GM23338 (cell line): ENCODE data around the gene IGLL5. TPM values are rescaled to one million over a fixed set of nuclear protein-coding genes. Genes with fewer than 3 reads are reported as not detected.

Experiments
- ATAC-seq: fragments of 200-7000 bp; cut with Tn5 transposase; 3 replicates; pipeline ENCODE4 v1.9.1; 2020
- DNase-seq: peaks from one replicate; pipeline ENCODE4 v3.0.0-alpha.2; 2015; ENCODE audit warnings: low spot score
- H2AFZ ChIP-seq: fragments of 200-600 bp; sonication (generic); 2 replicates; pipeline ENCODE4 v1.8.0; 2016; ENCODE audit warnings: antibody characterized with exemption, mild to moderate bottlenecking, moderate library complexity
- H3F3A ChIP-seq: fragments of 200-600 bp; sonication (generic); replicated peaks from 2 replicates; pipeline ENCODE4 v1.8.0; 2017; ENCODE audit warnings: antibody characterized with exemption, mixed run types, low read depth
- H3K27ac ChIP-seq: fragments of 200-600 bp; sonication (generic); 2 replicates; pipeline ENCODE4 v1.6.1; 2016; ENCODE audit warnings: low read depth
- H3K27me3 ChIP-seq: fragments of 200-600 bp; sonication (generic); 2 replicates; pipeline ENCODE4 v1.8.0; 2016; ENCODE audit warnings: mild to moderate bottlenecking, mixed run types, moderate library complexity; ENCODE audit not compliant: insufficient read depth
- H3K36me3 ChIP-seq: fragments of 200-600 bp; sonication (generic); 2 replicates; pipeline ENCODE4 v1.8.0; 2016; ENCODE audit warnings: mild to moderate bottlenecking; ENCODE audit not compliant: insufficient read depth
- H3K4me1 ChIP-seq: fragments of 200-600 bp; sonication (generic); 2 replicates; pipeline ENCODE4 v1.8.0; 2016; ENCODE audit warnings: mild to moderate bottlenecking, moderate library complexity; ENCODE audit not compliant: insufficient read depth
- H3K4me2 ChIP-seq: fragments of 200-600 bp; sonication (generic); 2 replicates; pipeline ENCODE4 v1.7.1; 2017; ENCODE audit warnings: mixed run types
- H3K4me3 ChIP-seq: fragments of 200-600 bp; sonication (generic); 2 replicates; pipeline ENCODE4 v1.6.1; 2016; ENCODE audit warnings: mixed run types
- H3K79me2 ChIP-seq: fragments of 200-600 bp; sonication (generic); replicated peaks from 2 replicates; pipeline ENCODE4 v1.8.0; 2017; ENCODE audit warnings: mild to moderate bottlenecking; ENCODE audit not compliant: insufficient read depth
- H3K9me2 ChIP-seq: fragments of 200-600 bp; sonication (generic); 2 replicates; pipeline ENCODE4 v1.8.0; 2017; ENCODE audit not compliant: insufficient read depth
- H4K20me1 ChIP-seq: fragments of 200-600 bp; sonication (generic); replicated peaks from 2 replicates; pipeline ENCODE4 v1.8.0; 2017; ENCODE audit warnings: mild to moderate bottlenecking; ENCODE audit not compliant: insufficient read depth
- H3K27ac Mint-ChIP-seq: 2 replicates; pipeline ENCODE4 v1.8.0; 2020; ENCODE audit warnings: inconsistent platforms, mild to moderate bottlenecking, moderate library complexity, mixed read lengths
- H3K27me3 Mint-ChIP-seq: 3 replicates; pipeline ENCODE4 v1.8.0; 2022; ENCODE audit warnings: low read depth, mild to moderate bottlenecking, moderate library complexity, mixed read lengths, inconsistent platforms; ENCODE audit not compliant: insufficient read depth, poor library complexity
- H3K36me3 Mint-ChIP-seq: 3 replicates; pipeline ENCODE4 v1.8.0; 2021; ENCODE audit warnings: low read depth, mild to moderate bottlenecking, inconsistent platforms, moderate library complexity, mixed read lengths
- H3K4me1 Mint-ChIP-seq: 3 replicates; pipeline ENCODE4 v1.8.0; 2020; ENCODE audit warnings: mild to moderate bottlenecking, inconsistent platforms, mixed read lengths
- H3K4me3 Mint-ChIP-seq: 3 replicates; pipeline ENCODE4 v1.8.0; 2021; ENCODE audit warnings: moderate library complexity, mild to moderate bottlenecking, inconsistent platforms, mixed read lengths
- H3K9me3 Mint-ChIP-seq: 3 replicates; pipeline ENCODE4 v1.8.0; 2020; ENCODE audit warnings: moderate library complexity, mild to moderate bottlenecking, inconsistent platforms, mixed read lengths
- CREB1 ChIP-seq: fragments of 250-450 bp; sonication (Bioruptor Pico); IDR thresholded peaks from 2 replicates; pipeline ENCODE4 v1.5.0; 2020; ENCODE audit warnings: low read depth, mild to moderate bottlenecking, moderate library complexity
- CTCF ChIP-seq, 2 experiments: fragments of 200-600 bp in 1 of 2; sonication (generic) in 1 of 2; conservative IDR thresholded peaks; 2 replicates each; pipeline versions ENCODE4 v1.5.1 to v1.6.1; 2016 to 2017; ENCODE audit warnings: antibody characterized with exemption in 2 of 2, low read depth in 2 of 2, mild to moderate bottlenecking in 2 of 2, moderate library complexity in 1 of 2
- ETS1 ChIP-seq: IDR thresholded peaks from 2 replicates; pipeline ENCODE4 v1.6.1; 2016; ENCODE audit warnings: antibody characterized with exemption
- EZH2 ChIP-seq: fragments of 200-600 bp; sonication (generic); IDR thresholded peaks from one replicate; pipeline ENCODE4 v1.8.0; 2017; ENCODE audit warnings: antibody characterized with exemption, mild to moderate bottlenecking, low read depth; ENCODE audit not compliant: unreplicated experiment
- EZH2phosphoT487 ChIP-seq: fragments of 200-600 bp; sonication (generic); IDR thresholded peaks from one replicate; pipeline ENCODE4 v1.8.1; 2018; ENCODE audit warnings: antibody characterized with exemption; ENCODE audit not compliant: unreplicated experiment
- JUNB ChIP-seq: IDR thresholded peaks from one replicate; pipeline ENCODE4 v1.6.1; 2016; ENCODE audit warnings: antibody characterized with exemption; ENCODE audit not compliant: unreplicated experiment
- NANOG ChIP-seq: IDR thresholded peaks from 2 replicates; pipeline ENCODE4 v1.6.1; 2016; ENCODE audit warnings: antibody characterized with exemption, borderline replicate concordance
- POLR2AphosphoS5 ChIP-seq: IDR thresholded peaks from 2 replicates; pipeline ENCODE4 v1.6.1; 2016; ENCODE audit warnings: antibody characterized with exemption, low read depth
- REST ChIP-seq: IDR thresholded peaks from one replicate; pipeline ENCODE4 v1.6.1; 2018; ENCODE audit warnings: antibody characterized with exemption; ENCODE audit not compliant: unreplicated experiment
- STAT1 ChIP-seq: IDR thresholded peaks from one replicate; pipeline ENCODE4 v1.6.1; 2016; ENCODE audit warnings: antibody characterized with exemption; ENCODE audit not compliant: unreplicated experiment
- ZNF114 ChIP-seq: fragments of 250-450 bp; sonication (Bioruptor Pico); IDR thresholded peaks from 2 replicates; pipeline ENCODE4 v1.5.0; 2020; ENCODE audit warnings: mild to moderate bottlenecking, moderate library complexity
- ZNF331 ChIP-seq: fragments of 250-450 bp; sonication (Bioruptor Pico); IDR thresholded peaks from 2 replicates; pipeline ENCODE4 v1.5.0; 2020; ENCODE audit warnings: low read depth, mild to moderate bottlenecking, moderate library complexity
- polyA plus RNA-seq: library from polyadenylated mRNA; unstranded; fragments of >200 nt; fragmentation: Nextera tagmentation; extraction: Ambion mirVana; gene quantifications from 2 replicates; pipeline ENCODE4 v1.2.1, GENCODE V29; 2016
- total RNA-seq: library from RNA; depleted of rRNA; stranded (reverse); fragments of >200 nt; shearing (Covaris generic); gene quantifications from 2 replicates; pipeline ENCODE4 v1.2.3, GENCODE V29; 2014
- TF ChIP-seq, protein P1 (sequence below): fragments of 250-450 bp; sonication (Bioruptor Pico); IDR thresholded peaks from 2 replicates; pipeline ENCODE4 v1.5.0; 2020; ENCODE audit warnings: mild to moderate bottlenecking, moderate library complexity

IGLL5 gene
- total and polyA plus RNA-seq, 2 experiments from 2014 or later, result not detected

- Histone ChIP-seq H3K4me3 (no peak overlapping the region), H3F3A (no peaks in the 10 kb centered on the region), H2AFZ (no peak overlapping the region), H3K36me3 (no peaks in the 10 kb centered on the region), H3K27me3 (peaks cover 95% of the 10 kb centered on the region), H3K4me1 (no peaks in the 10 kb centered on the region), H3K9me2 (no peaks in the 10 kb centered on the region), H4K20me1 (no peaks in the 10 kb centered on the region), H3K4me2 (no peak overlapping the region), H3K79me2 (no peaks in the 10 kb centered on the region), H3K27ac (no peak overlapping the region)
- Mint-ChIP-seq H3K36me3 (no peaks in the 10 kb centered on the region), H3K4me3 (no peak overlapping the region), H3K4me1 (no peaks in the 10 kb centered on the region), H3K9me3 (no peaks in the 10 kb centered on the region), H3K27ac (no peak overlapping the region), H3K27me3 (peaks cover 36% of the 10 kb centered on the region)
- DNase-seq (peak; percentile 10), ATAC-seq (peak; percentile 65)
- TF ChIP-seq EZH2phosphoT487 (no peak), ZNF331 (CRISPR knock-in tag) (no peak), EZH2 (no peak), ETS1 (no peak), ZNF114 (CRISPR knock-in tag) (no peak), CTCF (conservative IDR thresholded peaks at IDR 0.05; ENCODE audit: low read depth in 2 of 2) (no peak), JUNB (no peak), STAT1 (no peak), POLR2AphosphoS5 (no peak), REST (no peak), CREB1 (no peak), NANOG (no peak)
- TF ChIP-seq, protein P1, sequence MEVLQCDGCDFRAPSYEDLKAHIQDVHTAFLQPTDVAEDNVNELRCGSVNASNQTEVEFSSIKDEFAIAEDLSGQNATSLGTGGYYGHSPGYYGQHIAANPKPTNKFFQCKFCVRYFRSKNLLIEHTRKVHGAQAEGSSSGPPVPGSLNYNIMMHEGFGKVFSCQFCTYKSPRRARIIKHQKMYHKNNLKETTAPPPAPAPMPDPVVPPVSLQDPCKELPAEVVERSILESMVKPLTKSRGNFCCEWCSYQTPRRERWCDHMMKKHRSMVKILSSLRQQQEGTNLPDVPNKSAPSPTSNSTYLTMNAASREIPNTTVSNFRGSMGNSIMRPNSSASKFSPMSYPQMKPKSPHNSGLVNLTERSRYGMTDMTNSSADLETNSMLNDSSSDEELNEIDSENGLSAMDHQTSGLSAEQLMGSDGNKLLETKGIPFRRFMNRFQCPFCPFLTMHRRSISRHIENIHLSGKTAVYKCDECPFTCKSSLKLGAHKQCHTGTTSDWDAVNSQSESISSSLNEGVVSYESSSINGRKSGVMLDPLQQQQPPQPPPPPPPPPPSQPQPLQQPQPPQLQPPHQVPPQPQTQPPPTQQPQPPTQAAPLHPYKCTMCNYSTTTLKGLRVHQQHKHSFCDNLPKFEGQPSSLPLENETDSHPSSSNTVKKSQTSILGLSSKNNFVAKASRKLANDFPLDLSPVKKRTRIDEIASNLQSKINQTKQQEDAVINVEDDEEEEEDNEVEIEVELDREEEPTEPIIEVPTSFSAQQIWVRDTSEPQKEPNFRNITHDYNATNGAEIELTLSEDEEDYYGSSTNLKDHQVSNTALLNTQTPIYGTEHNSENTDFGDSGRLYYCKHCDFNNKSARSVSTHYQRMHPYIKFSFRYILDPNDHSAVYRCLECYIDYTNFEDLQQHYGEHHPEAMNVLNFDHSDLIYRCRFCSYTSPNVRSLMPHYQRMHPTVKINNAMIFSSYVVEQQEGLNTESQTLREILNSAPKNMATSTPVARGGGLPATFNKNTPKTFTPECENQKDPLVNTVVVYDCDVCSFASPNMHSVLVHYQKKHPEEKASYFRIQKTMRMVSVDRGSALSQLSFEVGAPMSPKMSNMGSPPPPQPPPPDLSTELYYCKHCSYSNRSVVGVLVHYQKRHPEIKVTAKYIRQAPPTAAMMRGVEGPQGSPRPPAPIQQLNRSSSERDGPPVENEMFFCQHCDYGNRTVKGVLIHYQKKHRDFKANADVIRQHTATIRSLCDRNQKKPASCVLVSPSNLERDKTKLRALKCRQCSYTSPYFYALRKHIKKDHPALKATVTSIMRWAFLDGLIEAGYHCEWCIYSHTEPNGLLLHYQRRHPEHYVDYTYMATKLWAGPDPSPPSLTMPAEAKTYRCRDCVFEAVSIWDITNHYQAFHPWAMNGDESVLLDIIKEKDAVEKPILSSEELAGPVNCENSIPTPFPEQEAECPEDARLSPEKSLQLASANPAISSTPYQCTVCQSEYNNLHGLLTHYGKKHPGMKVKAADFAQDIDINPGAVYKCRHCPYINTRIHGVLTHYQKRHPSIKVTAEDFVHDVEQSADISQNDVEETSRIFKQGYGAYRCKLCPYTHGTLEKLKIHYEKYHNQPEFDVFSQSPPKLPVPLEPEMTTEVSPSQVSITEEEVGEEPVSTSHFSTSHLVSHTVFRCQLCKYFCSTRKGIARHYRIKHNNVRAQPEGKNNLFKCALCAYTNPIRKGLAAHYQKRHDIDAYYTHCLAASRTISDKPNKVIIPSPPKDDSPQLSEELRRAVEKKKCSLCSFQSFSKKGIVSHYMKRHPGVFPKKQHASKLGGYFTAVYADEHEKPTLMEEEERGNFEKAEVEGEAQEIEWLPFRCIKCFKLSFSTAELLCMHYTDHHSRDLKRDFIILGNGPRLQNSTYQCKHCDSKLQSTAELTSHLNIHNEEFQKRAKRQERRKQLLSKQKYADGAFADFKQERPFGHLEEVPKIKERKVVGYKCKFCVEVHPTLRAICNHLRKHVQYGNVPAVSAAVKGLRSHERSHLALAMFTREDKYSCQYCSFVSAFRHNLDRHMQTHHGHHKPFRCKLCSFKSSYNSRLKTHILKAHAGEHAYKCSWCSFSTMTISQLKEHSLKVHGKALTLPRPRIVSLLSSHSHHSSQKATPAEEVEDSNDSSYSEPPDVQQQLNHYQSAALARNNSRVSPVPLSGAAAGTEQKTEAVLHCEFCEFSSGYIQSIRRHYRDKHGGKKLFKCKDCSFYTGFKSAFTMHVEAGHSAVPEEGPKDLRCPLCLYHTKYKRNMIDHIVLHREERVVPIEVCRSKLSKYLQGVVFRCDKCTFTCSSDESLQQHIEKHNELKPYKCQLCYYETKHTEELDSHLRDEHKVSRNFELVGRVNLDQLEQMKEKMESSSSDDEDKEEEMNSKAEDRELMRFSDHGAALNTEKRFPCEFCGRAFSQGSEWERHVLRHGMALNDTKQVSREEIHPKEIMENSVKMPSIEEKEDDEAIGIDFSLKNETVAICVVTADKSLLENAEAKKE (CRISPR knock-in tag), result no peak
These were observed 6.5 kb downstream of the IGLL5 start for GRCh38 chr22:22893891-22894739.
